Measurements from ENCODE around the gene PCSK5. TPM values are rescaled to one million over a fixed set of nuclear protein-coding genes. Genes with fewer than 3 reads are reported as not detected.
"Not testable (repeated sequence)": the region's sequence is repeated elsewhere in the genome, so short reads cannot be mapped to it uniquely, and the experiment has no call there.

Gene PCSK5
- total RNA-seq, 2 experiments from 2014 or later, result 1.6 to 1.9 TPM

GRCh38 chr9:75885652-75886051 is 4.8 kb upstream of the PCSK5 start:
- CTCF ChIA-PET, result no interaction called here
- POLR2A ChIA-PET, result no interaction called here

DNA sequence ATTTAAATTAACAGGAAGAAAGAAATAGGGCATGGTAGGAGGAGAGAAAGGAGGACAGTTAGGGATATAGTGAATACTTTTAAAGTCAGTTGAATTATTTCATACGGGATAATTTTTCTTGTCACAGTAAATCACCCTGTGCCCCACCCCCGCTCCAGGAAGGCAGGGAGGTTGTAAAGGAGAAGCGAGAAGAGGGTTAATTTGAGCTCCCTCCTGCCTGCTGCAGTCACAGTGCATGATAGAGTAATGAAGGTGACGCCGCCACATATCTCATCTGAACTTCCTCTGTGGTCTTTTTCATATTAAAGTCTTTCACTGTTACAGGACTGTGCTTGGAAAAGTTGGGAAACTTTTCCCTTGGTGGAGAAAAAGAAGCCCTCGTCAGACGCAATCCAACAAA is 896 bp upstream of the PCSK5 start:
- ChIA-PET POLR2A (no interaction called here), CTCF (no interaction called here)

DNA sequence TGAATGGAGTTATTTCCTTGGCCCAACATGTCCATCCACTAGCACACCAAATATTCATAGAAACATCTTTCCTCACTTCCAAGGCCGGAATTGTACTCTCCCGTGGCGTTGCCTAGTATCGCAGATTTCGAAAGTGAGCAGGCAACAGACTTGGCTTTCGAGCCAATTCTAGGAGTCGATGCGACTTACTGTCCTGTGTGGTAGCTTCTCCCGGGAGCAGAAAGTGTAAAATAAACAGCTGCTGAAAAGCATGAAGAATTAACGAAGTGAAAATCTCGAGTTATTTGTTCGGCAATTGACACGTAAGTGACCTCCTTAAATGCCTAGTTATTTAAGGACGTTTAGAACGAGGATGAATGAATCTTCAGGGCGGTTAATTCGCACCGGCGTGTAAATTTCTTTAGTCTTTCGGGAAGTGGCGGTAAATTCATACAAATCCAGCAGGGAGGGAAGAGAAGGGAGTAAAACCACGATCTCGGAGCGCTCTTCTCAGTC is 449 bp upstream of the PCSK5 start:
- ChIA-PET CTCF (interaction anchor here (1.1 kb wide), 2 partner anchors 66 to 304 kb away, joined by 3 read pairs; no protein-coding TSS in a partner anchor), POLR2A (no interaction called here)

DNA sequence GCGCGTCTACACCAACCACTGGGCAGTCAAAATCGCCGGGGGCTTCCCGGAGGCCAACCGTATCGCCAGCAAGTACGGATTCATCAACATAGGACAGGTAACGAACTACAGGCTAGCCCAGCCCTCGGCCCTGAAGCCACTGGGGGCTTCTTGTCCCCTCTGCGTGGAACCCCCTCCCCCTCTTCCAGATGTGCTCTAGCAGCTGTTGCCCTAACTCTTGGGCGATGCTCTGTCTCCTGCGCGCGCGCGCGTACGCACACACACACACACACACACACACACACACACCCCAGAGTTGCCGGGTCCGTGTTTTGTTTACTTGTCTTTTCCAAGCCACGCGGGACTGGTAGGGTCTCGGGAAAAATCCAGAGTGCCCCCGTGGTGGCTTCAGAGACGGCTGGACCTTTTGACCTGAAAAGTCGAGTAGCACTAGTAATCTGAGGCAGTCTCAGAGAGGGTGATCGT is 836 bp downstream of the PCSK5 start:
- ChIA-PET CTCF (interaction anchor here (0.6 to 2.2 kb wide), 4 partner anchors 20 to 425 kb away, joined by 3 to 6 read pairs (median 4); no protein-coding TSS in a partner anchor), POLR2A (no interaction called here)

GRCh38 chr9:75891771-75892215 is 1.3 kb downstream of the PCSK5 start:
- ChIA-PET POLR2A (no interaction called here), CTCF (interaction anchor here (2.2 kb wide), 1 partner anchor 19 kb away, joined by 6 read pairs; no protein-coding TSS in a partner anchor)

- ChIA-PET POLR2A (no interaction called here), CTCF (interaction anchor here (2.2 kb wide), 1 partner anchor 19 kb away, joined by 6 read pairs; no protein-coding TSS in a partner anchor)
Observed at GRCh38 chr9:75892216-75892911, 1.9 kb downstream of the PCSK5 start.

- CTCF ChIA-PET, result no interaction called here
Observed at GRCh38 chr9:75893106-75893505, 2.6 kb downstream of the PCSK5 start.

DNA sequence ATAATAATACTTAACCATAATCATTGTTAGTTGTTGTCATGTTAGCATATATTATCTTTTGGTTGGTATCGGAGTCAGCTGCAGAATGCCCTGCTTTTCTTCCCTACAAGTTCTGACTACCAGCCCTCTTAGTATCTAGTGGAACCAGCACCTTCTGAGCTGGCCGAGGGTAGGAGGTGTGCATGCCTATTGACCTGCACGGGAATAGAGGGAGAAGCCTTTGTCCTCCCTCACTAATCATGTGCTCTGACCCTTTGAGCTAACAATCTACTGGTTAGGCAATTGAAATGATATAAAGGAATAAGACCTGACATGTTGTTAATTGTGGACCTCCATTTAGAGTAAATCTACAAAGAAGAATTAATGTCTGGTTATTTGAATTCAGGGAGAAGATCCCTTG is 4.1 kb downstream of the PCSK5 start:
- ChIA-PET CTCF (no interaction called here), POLR2A (no interaction called here)

More at GRCh38 chr9:75893106-75893505, 2.6 kb downstream of the PCSK5 start:
- POLR2A ChIA-PET, result no interaction called here

DNA sequence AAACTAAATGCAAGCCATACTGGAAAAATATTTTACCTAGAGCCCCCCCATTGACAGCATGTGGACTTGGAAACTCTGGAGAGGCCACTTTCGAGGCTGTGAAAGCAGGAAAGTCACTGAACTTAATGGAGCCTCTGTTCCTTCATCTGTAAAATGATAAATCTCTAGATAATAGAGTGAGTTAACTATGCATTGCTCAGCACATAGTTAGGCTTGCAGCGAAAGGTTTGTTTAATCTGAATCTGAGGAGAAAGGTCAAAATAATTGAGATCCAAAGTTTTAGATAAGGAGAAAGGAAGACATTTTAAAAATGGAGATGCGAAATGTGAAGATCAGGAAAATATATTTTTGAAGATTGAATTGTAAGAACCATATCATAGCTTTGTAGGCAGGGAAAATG is 4.6 kb downstream of the PCSK5 start:
- CTCF ChIA-PET, result no interaction called here
- POLR2A ChIA-PET, result no interaction called here

- ChIA-PET CTCF (no interaction called here), POLR2A (no interaction called here)
Observed at GRCh38 chr9:75896193-75896592, 5.7 kb downstream of the PCSK5 start.

DNA sequence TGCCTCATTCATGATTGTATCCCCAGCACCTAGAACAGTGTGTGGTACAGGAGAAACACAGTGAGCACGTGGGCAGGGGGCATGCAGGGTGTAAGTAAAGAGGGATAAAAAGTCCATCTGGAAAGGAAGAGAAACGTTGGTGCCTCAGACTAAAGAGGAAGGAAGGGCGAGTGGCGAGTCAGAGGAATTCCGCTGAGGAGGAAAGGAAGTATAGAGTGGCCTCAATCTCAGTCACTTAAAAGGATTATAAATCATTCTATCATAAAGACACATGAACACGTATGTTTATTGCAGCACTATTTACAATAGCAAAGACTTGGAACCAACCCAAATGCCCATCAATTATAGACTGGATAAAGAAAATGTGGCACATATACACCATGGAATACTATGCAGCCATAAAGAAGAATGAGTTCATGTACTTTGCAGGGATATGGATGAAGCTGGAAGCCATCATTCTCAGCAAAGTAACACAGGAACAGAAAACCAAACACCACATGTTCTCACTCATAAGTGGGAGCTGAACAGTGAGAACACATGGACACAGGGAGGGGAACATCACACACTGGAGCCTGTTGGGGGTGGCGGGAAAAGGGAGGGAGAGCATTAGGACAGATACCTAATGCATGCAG is 10.5 kb downstream of the PCSK5 start:
- CTCF ChIA-PET, POLR2A ChIA-PET: not testable (repeated sequence)

DNA sequence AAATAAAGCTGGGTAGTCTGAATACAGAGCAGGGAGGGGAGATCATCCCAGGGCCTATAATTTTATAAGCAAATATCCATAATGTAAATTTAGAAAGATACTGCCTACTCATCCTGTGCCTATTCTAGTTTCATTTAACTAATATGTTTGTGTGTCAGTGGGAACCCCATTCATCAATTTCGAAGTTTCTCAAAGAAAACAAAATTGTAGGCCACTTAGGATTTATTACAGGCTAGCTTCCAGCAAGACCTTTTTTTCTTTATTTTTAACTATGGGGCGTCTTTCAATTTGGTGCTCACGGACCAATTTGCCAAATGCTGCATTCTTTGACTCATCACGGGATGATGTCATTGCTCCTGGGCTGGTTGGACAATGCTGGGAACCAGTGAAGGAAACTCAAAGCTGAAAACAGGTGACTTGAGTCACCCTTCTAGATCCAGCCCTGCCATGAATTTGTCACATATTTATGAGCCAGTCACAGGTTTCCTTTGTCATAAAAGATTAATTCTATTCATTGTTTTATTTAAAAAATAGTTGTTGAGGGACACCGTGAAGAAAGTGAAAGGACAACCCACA is 13.4 kb downstream of the PCSK5 start:
- POLR2A ChIA-PET, result no interaction called here
- CTCF ChIA-PET, result no interaction called here

DNA sequence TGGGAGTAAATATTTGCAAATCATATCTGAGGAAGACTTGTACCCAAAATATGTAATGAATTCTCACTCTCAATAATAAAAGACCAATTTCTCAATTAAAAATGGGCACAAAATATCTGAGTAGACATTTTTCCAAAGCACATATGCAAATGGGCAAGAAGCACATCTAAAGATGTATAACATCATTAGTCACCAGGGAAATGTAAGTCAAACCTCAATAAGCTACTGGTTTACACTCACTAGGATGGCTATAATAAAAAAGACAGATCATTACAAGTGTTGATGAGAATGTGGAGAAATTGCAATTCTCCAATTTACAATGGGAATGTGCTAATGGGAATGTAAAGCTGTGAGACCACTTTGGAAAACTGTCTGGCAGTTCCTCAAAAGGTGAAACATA is 13.9 kb downstream of the PCSK5 start:
- ChIA-PET POLR2A (no interaction called here), CTCF (no interaction called here)

DNA sequence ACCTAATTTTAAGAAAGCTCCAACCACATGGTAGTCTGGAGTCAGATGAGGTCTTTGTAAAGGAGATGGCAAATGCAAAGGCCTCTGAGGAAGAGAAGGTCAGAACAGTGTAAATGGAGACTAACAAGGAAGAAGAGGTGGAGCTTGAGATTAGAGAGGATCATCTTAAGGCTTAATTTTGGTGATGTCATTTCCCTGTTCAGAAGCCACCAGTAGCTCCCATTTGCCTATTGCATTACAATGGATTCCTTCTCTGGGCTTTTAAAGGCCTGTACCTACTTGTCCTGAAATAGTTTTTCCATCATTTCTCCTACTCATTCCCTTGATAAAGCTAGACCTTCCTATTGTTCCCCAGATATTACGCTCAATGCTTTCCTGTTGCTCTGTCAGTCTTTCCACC is 16.1 kb downstream of the PCSK5 start:
- CTCF ChIA-PET, result no interaction called here

DNA sequence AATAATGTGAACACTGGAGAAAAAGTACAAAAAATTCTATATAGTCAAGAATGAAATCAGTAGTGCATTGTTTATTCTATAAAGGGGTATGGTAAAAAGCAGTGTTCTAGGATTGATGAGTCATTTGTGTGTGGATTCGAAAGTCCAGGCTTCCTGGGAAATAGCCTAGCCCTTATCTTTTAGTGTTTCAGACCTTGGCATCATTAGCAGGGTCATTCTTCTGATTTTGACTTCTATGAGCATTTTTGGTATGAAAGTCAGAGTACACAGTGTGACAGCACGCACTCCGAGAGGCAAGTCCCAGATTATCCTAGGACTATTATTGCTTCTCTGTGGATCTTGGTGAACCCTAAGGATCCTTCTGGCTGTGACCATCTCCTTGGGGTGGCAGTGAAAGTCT is 16.9 kb downstream of the PCSK5 start:
- ChIA-PET CTCF (no interaction called here), POLR2A (no interaction called here)

More for the DNA sequence above, 16.1 kb downstream of the PCSK5 start:
- POLR2A ChIA-PET, result no interaction called here

DNA sequence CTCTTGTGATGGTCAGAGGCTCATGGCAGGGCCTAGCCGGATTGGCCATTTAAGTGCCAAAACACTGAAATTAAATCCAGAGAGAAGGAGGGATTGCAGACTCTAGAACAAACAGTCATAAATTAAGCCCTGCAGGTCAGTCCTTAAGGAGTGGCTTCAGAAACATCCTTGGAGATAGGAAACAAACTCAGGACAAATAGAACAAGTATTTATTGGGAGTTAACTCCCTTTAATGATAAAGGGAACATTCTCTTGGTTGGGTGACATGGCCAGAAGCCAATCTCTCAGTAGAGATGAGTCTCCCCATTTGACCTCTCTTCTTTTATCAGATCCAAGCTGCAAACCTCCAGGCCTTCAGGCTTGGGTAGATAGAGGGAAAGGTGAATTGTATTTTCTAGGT is 17.4 kb downstream of the PCSK5 start:
- CTCF ChIA-PET, result no interaction called here
- POLR2A ChIA-PET, result no interaction called here

DNA sequence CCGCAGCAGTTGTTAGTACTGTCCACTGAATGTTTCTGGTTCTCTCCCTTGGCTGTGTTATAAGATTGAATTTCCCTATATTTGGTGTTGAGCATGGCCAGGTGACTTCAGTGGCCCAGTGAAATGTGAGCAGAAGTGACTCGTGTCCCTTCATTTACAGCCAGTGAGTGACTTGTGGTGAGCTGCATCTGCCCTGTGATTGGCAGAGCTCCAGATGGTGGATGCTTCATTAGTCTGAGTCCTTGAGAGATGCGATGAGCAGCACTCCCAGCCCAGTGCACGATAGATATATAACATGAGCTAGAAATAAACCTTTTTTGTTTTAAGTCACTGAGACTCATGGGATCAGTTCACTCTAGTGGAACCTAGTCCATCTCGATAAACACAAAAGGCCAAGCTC is 19.3 kb downstream of the PCSK5 start:
- ChIA-PET CTCF (interaction anchor here (2.0 kb wide), 1 partner anchor 18 kb away, joined by 6 read pairs; the partner anchor contains the start of gene PCSK5), POLR2A (no interaction called here)

- ChIA-PET CTCF (interaction anchor here (2.0 kb wide), 1 partner anchor 19 kb away, joined by 6 read pairs; the partner anchor contains the start of gene PCSK5), POLR2A (no interaction called here)
Observed at GRCh38 chr9:75910731-75911130, 20.3 kb downstream of the PCSK5 start.

GRCh38 chr9:75911390-75911789 is 20.9 kb downstream of the PCSK5 start:
- ChIA-PET CTCF (interaction anchor here (2.0 kb wide), 1 partner anchor 20 kb away, joined by 6 read pairs; the partner anchor contains the start of gene PCSK5), POLR2A (no interaction called here)

GRCh38 chr9:75912951-75913350 is 22.5 kb downstream of the PCSK5 start:
- ChIA-PET CTCF (interaction anchor here (0.6 kb wide), 1 partner anchor 531 kb away, joined by 4 read pairs; no protein-coding TSS in a partner anchor), POLR2A (no interaction called here)

DNA sequence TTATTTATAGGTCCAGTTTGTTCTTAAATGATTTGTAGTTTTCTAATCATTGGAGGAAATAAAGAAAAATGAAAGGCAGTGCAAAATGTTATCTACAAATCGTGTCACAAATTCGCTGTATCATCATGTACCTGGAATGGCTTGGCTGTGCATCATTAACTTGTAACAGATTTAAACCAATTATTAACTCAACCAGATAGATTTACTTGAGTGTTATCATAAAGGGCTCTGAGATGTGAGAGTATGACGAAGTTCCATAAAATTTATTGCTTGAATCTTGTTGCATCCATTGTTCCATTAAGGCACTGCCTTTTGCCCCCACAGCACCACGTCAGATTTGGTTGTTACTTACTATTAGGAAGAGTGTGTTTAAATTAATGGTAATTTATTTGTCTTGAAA is 23.5 kb downstream of the PCSK5 start:
- CTCF ChIA-PET, result no interaction called here
- POLR2A ChIA-PET, result no interaction called here
